ENCODE data around the gene OSCP1.

DNA sequence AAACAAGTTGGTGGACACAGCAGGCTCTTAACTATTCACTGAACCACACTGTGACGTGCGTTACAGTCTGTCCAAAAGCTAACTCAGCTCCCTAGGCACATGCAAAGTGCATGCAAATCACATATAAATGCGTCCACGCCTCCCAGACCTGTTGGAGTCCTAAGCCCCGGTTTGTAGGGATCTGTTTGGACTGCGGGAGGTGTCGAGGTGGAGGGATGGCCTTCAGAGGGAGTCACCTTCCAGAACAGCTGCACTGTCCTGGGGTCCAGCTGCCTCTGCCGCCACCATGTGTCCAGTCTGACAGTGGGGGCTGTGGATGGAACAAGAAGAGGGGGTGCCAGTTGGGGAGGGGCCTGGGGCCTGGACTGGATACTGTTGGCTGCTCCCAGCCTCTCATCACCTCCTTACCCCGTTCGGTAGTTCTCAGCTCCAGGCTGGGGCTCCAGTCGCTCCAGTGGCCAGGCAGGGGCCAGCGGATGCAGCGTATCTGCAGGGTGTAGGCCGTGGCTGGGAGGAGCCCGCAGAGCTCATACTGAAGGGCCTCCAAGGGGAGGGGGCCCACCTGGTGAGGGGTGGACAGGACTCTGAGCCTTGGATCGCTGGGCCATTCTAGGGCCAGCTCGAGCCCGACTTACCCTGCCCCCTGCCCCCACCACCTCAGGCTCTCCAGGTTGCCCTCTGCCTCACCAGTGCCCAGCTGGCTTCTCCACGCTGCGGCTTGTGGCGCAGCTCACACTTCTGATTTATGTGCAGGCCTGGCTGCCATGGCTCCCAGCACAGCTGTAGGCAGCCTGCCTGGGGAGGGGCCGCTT, 21.8 kb upstream of the OSCP1 start:
- TF ChIP-seq, protein P1, sequence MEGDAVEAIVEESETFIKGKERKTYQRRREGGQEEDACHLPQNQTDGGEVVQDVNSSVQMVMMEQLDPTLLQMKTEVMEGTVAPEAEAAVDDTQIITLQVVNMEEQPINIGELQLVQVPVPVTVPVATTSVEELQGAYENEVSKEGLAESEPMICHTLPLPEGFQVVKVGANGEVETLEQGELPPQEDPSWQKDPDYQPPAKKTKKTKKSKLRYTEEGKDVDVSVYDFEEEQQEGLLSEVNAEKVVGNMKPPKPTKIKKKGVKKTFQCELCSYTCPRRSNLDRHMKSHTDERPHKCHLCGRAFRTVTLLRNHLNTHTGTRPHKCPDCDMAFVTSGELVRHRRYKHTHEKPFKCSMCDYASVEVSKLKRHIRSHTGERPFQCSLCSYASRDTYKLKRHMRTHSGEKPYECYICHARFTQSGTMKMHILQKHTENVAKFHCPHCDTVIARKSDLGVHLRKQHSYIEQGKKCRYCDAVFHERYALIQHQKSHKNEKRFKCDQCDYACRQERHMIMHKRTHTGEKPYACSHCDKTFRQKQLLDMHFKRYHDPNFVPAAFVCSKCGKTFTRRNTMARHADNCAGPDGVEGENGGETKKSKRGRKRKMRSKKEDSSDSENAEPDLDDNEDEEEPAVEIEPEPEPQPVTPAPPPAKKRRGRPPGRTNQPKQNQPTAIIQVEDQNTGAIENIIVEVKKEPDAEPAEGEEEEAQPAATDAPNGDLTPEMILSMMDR (IDR thresholded peaks at IDR 0.05; ENCODE audit: low read depth, low read length, poor library complexity, severe bottlenecking) = no peak
- no peak for TF ChIP-seq EZH2phosphoT487 (IDR thresholded peaks at IDR 0.05; ENCODE audit: borderline replicate concordance, low read length)

Data from DOHH2 (cell line).